Smooth muscle cell of trachea (primary cell): ENCODE measurements around the gene GCFC2. TPM values are rescaled to one million over a fixed set of nuclear protein-coding genes. Genes with fewer than 3 reads are reported as not detected.

Experiments
- total RNA-seq: library from RNA; depleted of rRNA; stranded (reverse); fragments of >200 nt; gene quantifications from 2 replicates; pipeline ENCODE4 v1.2.1, GENCODE V29; 2014

GCFC2 gene
- total RNA-seq, result 14.2 and 19.1 TPM in 2 replicates

DNA sequence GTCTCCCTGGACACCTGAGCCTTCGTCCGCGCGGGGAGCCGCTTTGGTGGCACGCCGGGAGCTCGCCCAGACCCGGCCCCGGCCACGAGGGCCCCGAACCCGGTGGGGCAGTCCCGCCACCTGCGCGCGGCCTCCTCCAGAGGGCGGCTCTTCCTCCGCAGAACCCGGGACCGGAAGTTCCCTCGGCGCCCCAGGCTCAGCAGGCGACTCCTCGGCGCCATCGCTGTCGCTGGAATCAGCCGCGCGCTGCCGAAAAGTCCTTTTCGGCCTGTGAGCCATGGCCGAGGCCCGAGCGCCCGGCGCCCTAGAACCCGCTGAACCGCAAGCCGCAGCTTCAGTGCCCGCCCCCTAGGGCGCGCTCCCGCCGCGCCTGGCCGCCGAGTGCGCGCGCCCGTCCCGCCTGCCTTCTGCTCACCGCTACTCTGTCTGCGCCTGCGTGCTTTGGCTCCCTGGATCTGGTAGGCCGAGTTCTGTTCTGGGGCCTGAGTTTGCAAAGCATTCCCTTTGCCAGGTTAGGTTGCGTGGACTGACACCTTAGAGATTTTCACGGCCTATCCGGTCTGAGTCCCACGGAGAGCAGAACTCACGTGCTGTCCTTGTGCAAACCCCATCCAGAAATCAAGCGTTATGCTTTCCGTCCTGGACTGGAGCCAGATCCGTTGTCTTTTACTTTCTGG, at the start of gene GCFC2:
Gene GCFC2 (minus strand): TSS at position 339 of the 677 bp plus-strand sequence. CDS start 60 bp downstream, at position 279.

DNA sequence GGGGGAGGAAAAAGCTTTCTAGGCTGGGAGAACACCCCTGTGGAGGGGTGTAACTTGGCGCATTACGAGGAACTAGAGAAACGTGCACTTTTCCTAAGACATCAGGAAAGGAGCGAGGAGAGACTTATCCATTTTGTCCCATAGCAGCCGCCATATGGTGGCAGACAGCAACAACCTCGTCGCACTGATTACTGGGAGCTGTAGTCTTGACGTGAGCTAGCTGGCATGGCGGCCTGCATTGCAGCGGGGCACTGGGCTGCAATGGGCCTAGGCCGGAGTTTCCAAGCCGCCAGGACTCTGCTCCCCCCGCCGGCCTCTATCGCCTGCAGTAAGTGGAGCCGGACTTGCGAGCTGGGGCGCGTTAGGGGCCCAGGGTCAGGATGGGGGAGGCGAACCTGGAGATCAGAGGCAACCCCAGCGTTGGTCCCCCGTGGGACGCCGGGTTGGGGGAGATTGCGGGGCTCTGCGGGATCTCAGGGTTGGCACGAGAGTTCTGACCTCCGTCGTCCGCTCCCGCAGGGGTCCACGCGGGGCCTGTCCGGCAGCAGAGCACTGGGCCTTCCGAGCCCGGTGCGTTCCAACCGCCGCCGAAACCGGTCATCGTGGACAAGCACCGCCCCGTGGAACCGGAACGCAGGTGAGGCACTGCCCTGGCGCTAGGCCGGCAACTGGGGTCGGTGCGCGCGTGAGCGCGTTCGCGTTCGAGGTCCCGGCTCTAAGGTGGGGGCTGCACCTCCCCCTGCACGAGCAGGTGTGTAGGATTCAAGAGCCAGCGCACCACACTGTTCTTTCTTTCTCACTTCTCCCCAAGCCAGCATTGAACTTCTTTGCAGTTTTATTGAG, 63.9 kb downstream of the GCFC2 start, which contains the start of gene MRPL19:
Gene MRPL19 (plus strand): TSS at position 201 of the 843 bp plus-strand sequence. CDS start 25 bp downstream, at position 226.

Other genes with a start within 250 kb of the GCFC2 start
- gene EVA1A, start 150.0 kb downstream of the GCFC2 start, total RNA-seq, result 18.0 and 32.1 TPM in 2 replicates
- gene MRPL19, start 64.1 kb downstream of the GCFC2 start, total RNA-seq, result 37.7 and 55.1 TPM in 2 replicates